HCT116 (cell line): ENCODE results near the gene PITRM1. TPM values are rescaled to one million over a fixed set of nuclear protein-coding genes. Genes with fewer than 3 reads are reported as not detected.

ENCODE experiments used
- ATAC-seq: fragments of 200-7000 bp; cut with Tn5 transposase; 2 replicates; pipeline ENCODE4 v1.9.1; 2020; ENCODE audit warnings: mild to moderate bottlenecking, moderate library complexity
- BruUV-seq: library from RNA; stranded (reverse); fragments of 400-500 nt; replicated peaks from 2 replicates; lab custom pipeline; 2021; lab: Mats Ljungman, UMichigan
- CTCF ChIA-PET: fragments of 300-600 bp; sonication (Branson Sonifier 250); formaldehyde crosslinking; loops from one replicate; lab custom pipeline; 2021; ENCODE audit warnings: antibody characterized with exemption; lab: Charles Lee
- POLR2A ChIA-PET: fragments of 300-600, 350-600 bp; sonication (Branson Sonifier 250); formaldehyde crosslinking; loops from one replicate; lab custom pipeline; 2021; ENCODE audit warnings: antibody characterized with exemption; lab: Charles Lee
- RAD21 ChIA-PET, 2 experiments: fragments of 300-600 bp; sonication (Branson Sonifier 250); formaldehyde crosslinking; loops; one replicate each; lab custom pipeline; 2023; ENCODE audit warnings: low total read pairs in 2 of 2; ENCODE audit not compliant: uncharacterized antibody in 2 of 2, unreplicated experiment in 2 of 2, low non-redundant PET in 1 of 2; lab: Charles Lee
- DNase-seq: peaks from one replicate; pipeline ENCODE4 v3.0.0-alpha.2; 2010; ENCODE audit warnings: low read depth, low spot score
- H2AFZ ChIP-seq: fragments of 200-600 bp; shearing (Covaris generic), sonication (generic); 2 replicates; pipeline ENCODE4 v1.6.1; 2017; ENCODE audit warnings: low read depth, mixed run types, mixed read lengths, antibody characterized with exemption, low read length; ENCODE audit not compliant: poor library complexity, severe bottlenecking
- H3K27ac ChIP-seq: 2 replicates; pipeline ENCODE4 v1.5.1; 2012; ENCODE audit warnings: low read depth, low read length
- H3K27me3 ChIP-seq: fragments of 200-600 bp; sonication (generic); 2 replicates; pipeline ENCODE4 v1.6.1; 2016; ENCODE audit warnings: mixed run types, low read length, mixed read lengths; ENCODE audit not compliant: insufficient read depth
- H3K36me3 ChIP-seq, 2 experiments: fragments of 200-500 bp in 1 of 2; fragments of 200-600 bp in 1 of 2; sonication (Bioruptor generic) in 1 of 2; sonication (generic) in 1 of 2; 2 replicates each; pipeline versions ENCODE4 v1.5.1 to v1.6.1; 2014 to 2016; ENCODE audit warnings: low read length in 2 of 2, inconsistent platforms in 1 of 2, mixed read lengths in 1 of 2, mixed run types in 1 of 2; ENCODE audit not compliant: insufficient read depth in 2 of 2, control insufficient read depth in 1 of 2
- H3K4me1 ChIP-seq, 2 experiments: fragments of 200-600 bp in 1 of 2; sonication (generic) in 1 of 2; 2 replicates each; pipeline versions ENCODE4 v1.5.1 to v1.6.1; 2012 to 2017; ENCODE audit warnings: low read length in 2 of 2, inconsistent platforms in 1 of 2, mild to moderate bottlenecking in 1 of 2, mixed read lengths in 1 of 2, mixed run types in 1 of 2, moderate library complexity in 1 of 2; ENCODE audit not compliant: insufficient read depth in 2 of 2, control insufficient read depth in 1 of 2
- H3K4me2 ChIP-seq: fragments of 200-600 bp; sonication (generic); 2 replicates; pipeline ENCODE4 v1.6.1; 2017; ENCODE audit warnings: mixed run types, low read length, mixed read lengths
- H3K4me3 ChIP-seq, 2 experiments: fragments of 200-600 bp in 1 of 2; sonication (generic) in 1 of 2; replicated peaks in 1 of 2; 2 replicates each; pipeline ENCODE4 v1.5.1; 2011 to 2016; ENCODE audit warnings: low read length in 2 of 2, control low read depth in 1 of 2, low read depth in 1 of 2, mild to moderate bottlenecking in 1 of 2, mixed read lengths in 1 of 2, mixed run types in 1 of 2
- H3K79me2 ChIP-seq: fragments of 200-600 bp; sonication (generic); 2 replicates; pipeline ENCODE4 v1.6.1; 2017; ENCODE audit warnings: mild to moderate bottlenecking, mixed run types, low read length, moderate library complexity, mixed read lengths; ENCODE audit not compliant: insufficient read depth
- H3K9ac ChIP-seq: fragments of 200-600 bp; sonication (generic); 2 replicates; pipeline ENCODE4 v1.6.1; 2016; ENCODE audit warnings: low read length, mixed read lengths
- H3K9me2 ChIP-seq: fragments of 200-600 bp; sonication (generic), shearing (Covaris generic); 2 replicates; pipeline ENCODE4 v1.6.1; 2017; ENCODE audit warnings: mixed run types, mild to moderate bottlenecking, moderate library complexity; ENCODE audit not compliant: insufficient read depth
- H3K9me3 ChIP-seq, 2 experiments: fragments of 200-500 bp in 1 of 2; fragments of 200-600 bp in 1 of 2; sonication (Bioruptor generic) in 1 of 2; sonication (generic) in 1 of 2; 2 replicates each; pipeline ENCODE4 v1.6.1; 2014 to 2017; ENCODE audit warnings: low read length in 2 of 2, mixed read lengths in 2 of 2, inconsistent platforms in 1 of 2, low read depth in 1 of 2, mild to moderate bottlenecking in 1 of 2, mixed run types in 1 of 2, moderate library complexity in 1 of 2; ENCODE audit not compliant: control insufficient read depth in 1 of 2, insufficient read depth in 1 of 2
- H4K20me1 ChIP-seq: fragments of 200-600 bp; sonication (generic), shearing (Covaris generic); 2 replicates; pipeline ENCODE4 v1.6.1; 2017; ENCODE audit warnings: mixed run types, mild to moderate bottlenecking, moderate library complexity; ENCODE audit not compliant: insufficient read depth
- CBX3 ChIP-seq: IDR thresholded peaks from 2 replicates; pipeline ENCODE4 v1.6.1; 2012; ENCODE audit warnings: low read depth
- CEBPB ChIP-seq: IDR thresholded peaks from 2 replicates; pipeline ENCODE4 v1.6.1; 2012; ENCODE audit warnings: low read depth
- EGR1 ChIP-seq: IDR thresholded peaks from 2 replicates; pipeline ENCODE4 v1.6.1; 2012; ENCODE audit warnings: low read depth
- EZH2 ChIP-seq: fragments of 200-600 bp; sonication (generic); IDR thresholded peaks from 2 replicates; pipeline ENCODE4 v1.6.1; 2017; ENCODE audit warnings: antibody characterized with exemption, mixed run types
- EZH2phosphoT487 ChIP-seq: fragments of 200-600 bp; IDR thresholded peaks from 2 replicates; pipeline ENCODE4 v1.6.1; 2018; ENCODE audit warnings: antibody characterized with exemption, borderline replicate concordance
- JUND ChIP-seq: IDR thresholded peaks from 2 replicates; pipeline ENCODE4 v1.6.1; 2012
- POLR2AphosphoS5 ChIP-seq: IDR thresholded peaks from 2 replicates; pipeline ENCODE4 v1.6.1; 2011; ENCODE audit warnings: mild to moderate bottlenecking, low read depth, low read length, moderate library complexity
- RAD21 ChIP-seq: IDR thresholded peaks from 2 replicates; pipeline ENCODE4 v1.6.1; 2012; ENCODE audit warnings: low read depth, mild to moderate bottlenecking
- SIN3A ChIP-seq: IDR thresholded peaks from 2 replicates; pipeline ENCODE4 v1.6.1; 2012; ENCODE audit warnings: low read depth
- SP1 ChIP-seq: IDR thresholded peaks from 2 replicates; pipeline ENCODE4 v1.6.1; 2012; ENCODE audit warnings: low read depth
- SRF ChIP-seq: IDR thresholded peaks from 2 replicates; pipeline ENCODE4 v1.6.1; 2012; ENCODE audit warnings: low read depth
- TCF7L2 ChIP-seq: IDR thresholded peaks from 2 replicates; pipeline ENCODE4 v1.7.0; 2011; ENCODE audit warnings: borderline replicate concordance, inconsistent platforms; ENCODE audit not compliant: insufficient read depth, insufficient read length; ENCODE audit errors: extremely low read depth
- YY1 ChIP-seq: IDR thresholded peaks from 2 replicates; pipeline ENCODE4 v1.6.1; 2011; ENCODE audit warnings: low read length, low read depth, moderate library complexity, mild to moderate bottlenecking; ENCODE audit not compliant: insufficient replicate concordance; ENCODE audit errors: extremely low read depth
- ZFX ChIP-seq: fragments of 450-650 bp; IDR thresholded peaks from 2 replicates; pipeline ENCODE4 v1.6.1; 2017
- intact Hi-C: fragments of 100-400 bp; cut with micrococcal nuclease; formaldehyde crosslinking; loops from 2 replicates; pipeline ENCODE4 v1.10.0; 2022
- total RNA-seq: library from RNA; stranded (reverse); gene quantifications from one replicate; pipeline ENCODE4 v1.2.1, GENCODE V29; 2021; ENCODE audit not compliant: unreplicated experiment
- TF ChIP-seq, protein P1 (sequence below): IDR thresholded peaks from 2 replicates; pipeline ENCODE4 v1.6.1; 2011; ENCODE audit warnings: mild to moderate bottlenecking, low read length, moderate library complexity; ENCODE audit not compliant: insufficient replicate concordance; ENCODE audit errors: extremely low read depth
- TF ChIP-seq, protein P2 (sequence below): IDR thresholded peaks from 2 replicates; pipeline ENCODE4 v1.6.1; 2012; ENCODE audit warnings: low read depth
- TF ChIP-seq, protein P3 (sequence below): IDR thresholded peaks from 2 replicates; pipeline ENCODE4 v1.6.1; 2012
- TF ChIP-seq, protein P4 (sequence below): IDR thresholded peaks from 2 replicates; pipeline ENCODE4 v1.6.1; 2012

PITRM1 gene
- total RNA-seq, 1 experiment from 2014 or later = 59.5 TPM

DNA sequence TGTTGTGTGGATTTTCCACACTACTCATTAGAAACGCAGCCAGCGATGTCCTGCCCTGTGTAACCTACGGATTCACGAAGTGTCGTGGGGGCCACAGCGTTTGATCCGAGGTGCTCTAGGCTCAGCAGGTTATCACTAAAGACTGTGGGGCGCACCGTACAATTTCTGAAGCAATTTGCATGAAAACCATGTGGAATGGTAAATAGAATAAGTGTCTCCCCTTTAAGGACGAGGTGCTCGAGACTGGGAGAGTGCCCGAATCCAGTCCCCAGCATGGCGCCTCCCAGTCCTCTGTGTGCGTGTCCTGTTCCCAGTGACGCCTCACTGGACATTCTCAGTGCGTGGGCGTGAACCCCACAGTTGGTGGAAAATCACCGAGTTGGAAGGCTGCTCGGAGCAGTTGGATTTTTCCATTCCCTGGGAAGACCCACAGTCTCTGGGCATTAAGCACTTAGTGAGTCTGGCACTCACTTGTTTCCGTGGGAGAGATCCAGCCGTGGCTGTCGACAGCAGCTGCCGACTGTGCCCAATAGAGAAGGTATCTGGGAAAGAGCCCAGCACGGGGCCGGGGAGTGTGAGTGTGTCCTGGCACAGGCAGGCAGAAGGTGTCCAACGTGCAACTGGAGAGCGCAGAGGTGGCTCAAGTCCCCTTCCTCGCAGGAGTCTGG, 68.2 kb downstream of the PITRM1 start (continued):
- no peak for TF ChIP-seq EZH2phosphoT487

DNA sequence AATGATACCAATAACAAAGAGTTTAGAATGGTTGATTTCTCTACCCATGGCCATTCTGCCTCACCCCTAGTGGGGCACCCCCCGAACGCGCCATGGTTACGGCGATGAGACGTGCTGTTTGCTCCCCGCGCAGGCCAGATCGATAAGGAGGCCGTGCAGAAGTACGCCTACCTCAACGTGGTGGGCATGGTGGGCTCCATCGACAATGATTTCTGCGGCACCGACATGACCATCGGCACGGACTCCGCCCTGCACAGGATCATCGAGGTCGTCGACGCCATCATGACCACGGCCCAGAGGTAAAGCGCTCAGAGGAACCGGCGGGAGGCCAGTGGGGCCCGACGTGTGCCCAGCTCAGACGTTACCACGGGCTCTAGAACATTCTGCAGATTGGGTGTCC, 68.9 kb downstream of the PITRM1 start:
- no peaks in the 10 kb centered on the region for H3K27me3 ChIP-seq
- ChIA-PET CTCF (no interaction called here), RAD21 (no interaction called here), POLR2A (no interaction called here)
- H3K9me3 ChIP-seq = no peaks in the 10 kb centered on the region
- H3K4me2 ChIP-seq = no peak overlapping the region
- DNase-seq (no peak), ATAC-seq (no peak)
- intact Hi-C loops = no loop called here
- BruUV-seq = no TSS peak
- no peaks in the 10 kb centered on the region for H3K9me2 ChIP-seq
- H3K4me1 ChIP-seq = no peaks in the 10 kb centered on the region
- H2AFZ ChIP-seq = no peak overlapping the region
- no peaks in the 10 kb centered on the region for H4K20me1 ChIP-seq
- H3K4me3 ChIP-seq = no peak overlapping the region
- H3K9ac ChIP-seq = no peak overlapping the region
- H3K79me2 ChIP-seq = peaks cover 67% of the 10 kb centered on the region
- H3K27ac ChIP-seq = no peak overlapping the region
- peaks cover 55 to 80% of the 10 kb centered on the region in 2 experiments for H3K36me3 ChIP-seq
- no peak for TF ChIP-seq SP1
- TF ChIP-seq SIN3A = no peak
- TF ChIP-seq YY1 = no peak
- TF ChIP-seq, protein P1, sequence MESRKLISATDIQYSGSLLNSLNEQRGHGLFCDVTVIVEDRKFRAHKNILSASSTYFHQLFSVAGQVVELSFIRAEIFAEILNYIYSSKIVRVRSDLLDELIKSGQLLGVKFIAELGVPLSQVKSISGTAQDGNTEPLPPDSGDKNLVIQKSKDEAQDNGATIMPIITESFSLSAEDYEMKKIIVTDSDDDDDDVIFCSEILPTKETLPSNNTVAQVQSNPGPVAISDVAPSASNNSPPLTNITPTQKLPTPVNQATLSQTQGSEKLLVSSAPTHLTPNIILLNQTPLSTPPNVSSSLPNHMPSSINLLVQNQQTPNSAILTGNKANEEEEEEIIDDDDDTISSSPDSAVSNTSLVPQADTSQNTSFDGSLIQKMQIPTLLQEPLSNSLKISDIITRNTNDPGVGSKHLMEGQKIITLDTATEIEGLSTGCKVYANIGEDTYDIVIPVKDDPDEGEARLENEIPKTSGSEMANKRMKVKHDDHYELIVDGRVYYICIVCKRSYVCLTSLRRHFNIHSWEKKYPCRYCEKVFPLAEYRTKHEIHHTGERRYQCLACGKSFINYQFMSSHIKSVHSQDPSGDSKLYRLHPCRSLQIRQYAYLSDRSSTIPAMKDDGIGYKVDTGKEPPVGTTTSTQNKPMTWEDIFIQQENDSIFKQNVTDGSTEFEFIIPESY = no peak
- TF ChIP-seq RAD21 = no peak
- TF ChIP-seq ZFX = no peak
- no peak for TF ChIP-seq TCF7L2
- TF ChIP-seq EGR1 = no peak
- TF ChIP-seq, protein P2, sequence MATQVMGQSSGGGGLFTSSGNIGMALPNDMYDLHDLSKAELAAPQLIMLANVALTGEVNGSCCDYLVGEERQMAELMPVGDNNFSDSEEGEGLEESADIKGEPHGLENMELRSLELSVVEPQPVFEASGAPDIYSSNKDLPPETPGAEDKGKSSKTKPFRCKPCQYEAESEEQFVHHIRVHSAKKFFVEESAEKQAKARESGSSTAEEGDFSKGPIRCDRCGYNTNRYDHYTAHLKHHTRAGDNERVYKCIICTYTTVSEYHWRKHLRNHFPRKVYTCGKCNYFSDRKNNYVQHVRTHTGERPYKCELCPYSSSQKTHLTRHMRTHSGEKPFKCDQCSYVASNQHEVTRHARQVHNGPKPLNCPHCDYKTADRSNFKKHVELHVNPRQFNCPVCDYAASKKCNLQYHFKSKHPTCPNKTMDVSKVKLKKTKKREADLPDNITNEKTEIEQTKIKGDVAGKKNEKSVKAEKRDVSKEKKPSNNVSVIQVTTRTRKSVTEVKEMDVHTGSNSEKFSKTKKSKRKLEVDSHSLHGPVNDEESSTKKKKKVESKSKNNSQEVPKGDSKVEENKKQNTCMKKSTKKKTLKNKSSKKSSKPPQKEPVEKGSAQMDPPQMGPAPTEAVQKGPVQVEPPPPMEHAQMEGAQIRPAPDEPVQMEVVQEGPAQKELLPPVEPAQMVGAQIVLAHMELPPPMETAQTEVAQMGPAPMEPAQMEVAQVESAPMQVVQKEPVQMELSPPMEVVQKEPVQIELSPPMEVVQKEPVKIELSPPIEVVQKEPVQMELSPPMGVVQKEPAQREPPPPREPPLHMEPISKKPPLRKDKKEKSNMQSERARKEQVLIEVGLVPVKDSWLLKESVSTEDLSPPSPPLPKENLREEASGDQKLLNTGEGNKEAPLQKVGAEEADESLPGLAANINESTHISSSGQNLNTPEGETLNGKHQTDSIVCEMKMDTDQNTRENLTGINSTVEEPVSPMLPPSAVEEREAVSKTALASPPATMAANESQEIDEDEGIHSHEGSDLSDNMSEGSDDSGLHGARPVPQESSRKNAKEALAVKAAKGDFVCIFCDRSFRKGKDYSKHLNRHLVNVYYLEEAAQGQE = no peak
- TF ChIP-seq CBX3 = no peak
- TF ChIP-seq EZH2 = no peak
- TF ChIP-seq, protein P3, sequence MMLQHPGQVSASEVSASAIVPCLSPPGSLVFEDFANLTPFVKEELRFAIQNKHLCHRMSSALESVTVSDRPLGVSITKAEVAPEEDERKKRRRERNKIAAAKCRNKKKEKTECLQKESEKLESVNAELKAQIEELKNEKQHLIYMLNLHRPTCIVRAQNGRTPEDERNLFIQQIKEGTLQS = no peak
- no peak for TF ChIP-seq CEBPB
- TF ChIP-seq POLR2AphosphoS5 = no peak
- no peak for TF ChIP-seq EZH2phosphoT487
- TF ChIP-seq SRF = no peak
- no peak for TF ChIP-seq JUND
- TF ChIP-seq, protein P4, sequence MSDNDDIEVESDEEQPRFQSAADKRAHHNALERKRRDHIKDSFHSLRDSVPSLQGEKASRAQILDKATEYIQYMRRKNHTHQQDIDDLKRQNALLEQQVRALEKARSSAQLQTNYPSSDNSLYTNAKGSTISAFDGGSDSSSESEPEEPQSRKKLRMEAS = no peak
